Stimulated activated CD8-positive, alpha-beta memory T cell treated with anti-CD3 and anti-CD28 coated beads, Interleukin-2, amount 100 ng/mL, for 1 hour (primary cell): ENCODE measurements around the gene GSX1.
"Not testable (repeated sequence)": the region's sequence is repeated elsewhere in the genome, so short reads cannot be mapped to it uniquely, and the experiment has no call there.

Experiments
- DNase-seq, 2 donors: peaks; one replicate each; pipeline ENCODE4 v3.0.0-alpha.2; 2020; ENCODE audit warnings: low read depth in 2 of 2

The GSX1 gene

GRCh38 chr13:27792393-27793218 lies at the start of gene GSX1:
Gene GSX1, plus strand, starts transcription at chr13:27792483. Its CDS starts 208 bp downstream, at chr13:27792691.
- DNase-seq = peak; percentile 4 to 16

GRCh38 chr13:27744801-27745200 lies 47.5 kb upstream of the GSX1 start:
- DNase-seq = no peak

DNA sequence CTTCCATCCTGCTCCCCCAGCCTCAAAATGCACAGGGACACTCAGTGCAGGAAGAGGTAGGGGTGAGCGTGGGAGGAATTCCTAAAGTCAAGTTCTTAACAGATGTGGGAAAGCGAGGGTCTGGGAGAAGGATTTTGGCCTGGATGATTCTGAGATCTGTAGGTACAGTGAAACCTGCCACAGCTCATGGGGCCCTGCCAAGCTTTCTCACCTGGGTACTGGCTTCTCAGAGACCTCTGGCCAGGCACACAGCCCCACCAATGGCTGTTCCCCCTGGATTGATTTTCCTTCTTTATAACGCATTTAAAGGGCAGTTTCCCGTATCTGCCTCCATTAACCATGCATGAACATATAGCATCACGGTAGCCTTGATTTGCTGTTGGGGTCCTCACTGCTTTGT lies 47.0 kb upstream of the GSX1 start:
- no peak for DNase-seq

- DNase-seq = not testable (repeated sequence)
Observed at GRCh38 chr13:27748143-27748542, 44.1 kb upstream of the GSX1 start.

GRCh38 chr13:27751953-27752532 lies 40.2 kb upstream of the GSX1 start:
- DNase-seq = no peak

- no peak for DNase-seq
Observed at GRCh38 chr13:27765650-27766049, 26.6 kb upstream of the GSX1 start.

GRCh38 chr13:27770809-27771208 lies 21.5 kb upstream of the GSX1 start:
- DNase-seq = no peak

DNA sequence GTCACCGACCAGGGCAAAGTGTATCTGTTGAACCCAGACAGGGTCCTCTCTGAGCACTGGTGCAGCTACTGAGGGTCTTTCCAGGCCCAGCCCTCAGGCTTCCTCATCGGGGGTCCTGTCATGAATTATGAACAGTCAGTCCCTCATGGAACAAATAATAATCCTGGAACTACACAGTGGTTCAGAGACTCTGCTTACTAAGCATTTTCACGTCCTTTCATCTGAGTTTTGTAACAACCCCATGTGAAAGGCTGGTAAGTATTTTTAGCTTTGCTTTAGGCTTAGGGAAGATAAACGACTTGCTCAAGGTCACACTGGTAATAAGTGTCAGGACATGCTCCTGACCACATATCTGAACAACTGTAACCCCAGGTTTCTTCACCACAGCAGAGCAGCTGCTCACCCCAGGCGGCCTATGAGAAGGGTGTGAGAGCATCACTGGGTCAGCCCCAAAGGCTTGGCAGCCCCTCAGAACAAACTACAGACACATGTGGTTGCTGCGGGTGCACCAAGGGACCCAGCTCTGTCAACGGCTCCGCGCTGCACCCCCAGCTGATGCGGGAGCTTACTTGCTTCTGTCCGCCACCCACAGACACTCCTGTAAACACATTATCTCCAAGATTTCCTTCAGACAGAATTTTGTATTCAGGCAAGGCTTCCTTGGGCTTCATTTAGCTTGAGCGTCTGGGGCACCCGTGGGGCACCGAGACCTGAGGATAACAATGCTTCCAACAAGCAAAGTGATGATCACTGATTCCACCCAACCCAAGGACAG lies 19.4 kb upstream of the GSX1 start:
- DNase-seq = no peak

GRCh38 chr13:27774169-27774568 lies 18.1 kb upstream of the GSX1 start:
- DNase-seq = no peak

GRCh38 chr13:27774651-27775050 lies 17.6 kb upstream of the GSX1 start:
- DNase-seq = no peak

DNA sequence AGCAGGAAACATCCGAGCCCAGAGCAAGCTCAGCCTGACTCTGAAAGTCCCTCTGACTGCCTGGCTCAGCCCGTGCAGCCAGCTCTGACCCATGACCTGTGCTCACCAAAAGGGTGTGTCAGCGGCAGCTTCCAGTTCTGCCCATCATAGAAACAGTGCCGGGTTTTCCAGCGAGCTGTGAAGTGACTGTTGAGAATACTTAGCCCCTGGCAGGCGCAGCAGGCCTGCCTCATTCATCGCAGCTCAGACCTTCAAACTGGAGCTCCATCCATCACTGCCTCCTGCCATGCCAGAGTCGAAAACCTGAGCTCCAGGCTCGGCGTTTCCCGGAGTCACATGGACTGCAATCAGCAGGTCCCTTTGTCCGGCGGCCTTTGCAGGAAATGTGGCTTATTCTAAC lies 16.3 kb upstream of the GSX1 start:
- no peak for DNase-seq

DNA sequence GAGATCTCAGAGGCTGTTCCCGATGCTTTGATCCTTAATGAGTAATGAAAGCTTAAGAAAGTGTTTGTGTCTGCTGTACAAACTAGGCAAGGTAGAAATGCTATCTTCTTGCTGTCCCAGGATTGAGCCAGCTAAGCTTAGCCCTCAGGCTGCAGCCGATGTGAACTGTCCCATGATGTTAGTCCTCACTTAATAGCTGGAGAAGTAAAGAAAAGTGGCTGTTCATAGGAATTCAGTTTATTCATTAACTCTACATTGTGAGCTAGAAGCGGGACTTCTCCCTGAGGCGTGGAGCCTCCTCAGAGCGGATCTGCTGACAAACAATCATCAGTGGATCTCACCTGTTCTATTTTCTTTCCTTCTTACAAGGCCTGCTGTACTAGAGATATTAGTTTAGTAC lies 10.1 kb upstream of the GSX1 start:
- DNase-seq = no peak

- DNase-seq = no peak
Observed at GRCh38 chr13:27783111-27783510, 9.2 kb upstream of the GSX1 start.

DNA sequence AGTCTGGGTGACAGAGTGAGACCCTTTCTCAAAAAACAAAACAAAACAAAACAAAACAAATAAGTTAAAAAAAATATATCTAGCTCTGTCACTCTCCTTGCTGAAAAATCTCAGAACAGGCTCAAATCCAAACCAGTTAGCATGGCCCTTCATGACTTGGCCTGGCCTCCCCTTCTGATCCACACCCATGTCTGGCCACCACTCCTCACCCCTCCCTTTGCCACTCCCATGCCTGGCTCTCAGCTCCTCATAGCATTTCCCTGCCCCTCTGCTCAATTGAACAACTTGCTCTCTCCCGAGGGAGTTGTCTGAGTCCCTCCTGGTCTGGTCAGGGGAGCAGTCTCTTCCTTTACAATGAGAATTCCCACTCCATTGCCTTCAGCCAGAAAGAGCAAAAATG lies 4.0 kb upstream of the GSX1 start:
- no peak for DNase-seq

DNA sequence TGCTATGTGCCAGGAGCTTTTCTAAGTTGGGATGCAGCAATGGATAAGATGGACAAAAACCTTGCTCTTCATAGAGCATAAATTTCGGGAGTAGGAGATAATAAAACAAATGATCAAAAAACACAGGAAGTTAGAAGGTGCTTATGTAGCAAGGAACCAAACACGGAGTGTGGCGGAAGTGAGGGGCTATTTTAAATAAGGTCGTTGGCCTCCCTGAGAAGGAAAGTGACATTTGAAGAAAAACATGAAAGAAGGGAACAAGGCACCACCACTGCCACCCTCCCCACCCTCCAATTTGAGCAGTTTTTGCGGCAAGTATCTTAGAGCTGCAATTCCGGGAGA lies 3.2 kb upstream of the GSX1 start:
- no peak for DNase-seq

DNA sequence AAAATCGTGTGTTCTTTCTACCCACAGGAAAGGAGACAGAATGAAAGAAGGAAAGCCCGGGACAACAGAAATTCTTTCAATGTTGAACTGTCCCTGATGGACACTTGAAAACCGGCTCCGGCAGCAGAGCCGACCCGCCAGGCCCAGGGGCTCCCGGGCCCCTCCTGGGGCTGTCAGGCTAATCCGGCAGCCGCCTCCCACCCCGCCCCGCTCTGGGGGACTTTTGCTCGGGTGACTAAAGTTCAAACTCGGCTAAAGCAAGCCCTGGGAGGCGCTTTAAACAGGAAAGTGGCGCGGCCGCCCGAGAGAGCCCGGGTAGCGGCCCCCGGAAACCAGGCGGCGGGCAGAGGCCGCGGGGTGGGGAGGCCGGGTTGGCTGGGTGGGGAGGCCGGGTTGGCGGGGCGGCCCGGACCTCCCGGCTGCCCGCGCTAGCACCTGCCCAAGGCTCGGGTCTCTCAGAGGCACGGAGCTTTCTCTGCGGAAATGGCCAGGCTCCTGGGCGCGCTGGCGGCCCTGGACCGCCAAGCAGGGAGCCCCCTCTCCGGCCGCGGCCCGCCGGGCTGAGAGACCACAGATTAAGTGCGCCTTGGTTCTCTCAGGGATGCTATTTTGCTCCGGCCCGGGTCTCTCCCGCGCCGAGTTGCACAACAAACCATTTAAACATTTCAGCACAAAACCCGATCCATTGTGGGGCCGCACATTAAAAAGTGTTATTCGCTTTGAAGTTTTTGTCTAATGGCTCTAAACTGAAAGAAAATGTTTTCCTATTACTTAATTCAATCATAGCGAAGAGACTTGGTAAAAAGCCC lies 2.6 kb upstream of the GSX1 start:
- DNase-seq = no peak

DNA sequence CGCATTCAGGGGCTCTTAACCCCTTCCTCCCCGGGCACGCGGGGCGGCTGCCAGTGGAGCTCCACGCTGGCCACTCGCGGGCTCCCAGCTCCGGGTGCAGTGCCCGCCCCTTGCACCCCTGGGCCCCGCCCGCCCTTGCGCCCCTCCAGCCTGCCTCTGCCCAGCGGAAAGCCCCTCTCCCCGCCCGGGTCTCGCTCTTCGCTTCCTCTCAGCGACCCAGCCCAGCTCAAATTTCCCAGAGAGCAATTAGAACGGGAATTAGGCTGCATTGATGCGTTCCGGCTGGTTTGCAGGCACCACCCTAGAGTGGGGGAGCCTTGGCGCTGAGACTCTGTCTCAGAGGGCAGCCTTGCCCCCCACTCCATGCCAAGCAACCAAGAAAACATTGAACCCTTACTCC lies 1.8 kb upstream of the GSX1 start:
- DNase-seq = no peak

DNA sequence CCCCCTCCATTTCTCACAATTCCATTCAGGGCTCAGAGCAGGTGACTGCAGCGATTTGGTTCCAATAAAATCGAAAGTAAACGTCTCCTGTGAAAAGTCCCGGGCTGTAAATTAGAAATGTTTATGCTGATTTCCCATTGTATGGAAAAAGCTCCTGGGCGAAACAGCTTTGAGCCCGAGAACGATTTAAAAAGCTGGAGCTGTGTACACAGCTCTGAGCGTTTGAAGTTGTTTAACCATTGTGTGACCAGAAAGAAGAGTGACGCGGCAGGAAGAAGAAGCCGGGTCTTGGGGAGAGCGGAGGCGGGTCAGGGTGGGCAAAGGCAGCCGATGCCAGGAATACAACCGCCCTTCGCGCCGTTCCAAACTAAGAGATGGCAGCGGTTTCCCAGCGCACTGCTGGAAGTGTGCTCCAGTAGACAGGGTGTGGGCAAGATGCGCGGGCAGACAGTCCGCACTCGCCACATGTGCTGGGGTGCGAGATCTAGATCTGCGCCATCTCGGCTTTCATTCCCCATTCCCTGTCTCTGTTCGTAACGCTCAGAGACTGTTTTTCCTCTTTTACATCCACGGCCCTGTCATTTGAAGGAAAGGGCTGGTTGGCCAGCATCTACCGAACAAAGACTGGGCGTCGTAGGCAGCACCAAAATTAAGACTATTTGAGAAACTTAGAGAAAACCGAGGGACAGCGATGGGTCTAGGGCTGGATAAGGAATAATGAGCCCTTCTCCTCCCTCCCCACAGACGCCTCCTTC lies 960 bp upstream of the GSX1 start:
- DNase-seq = no peak

- no peak for DNase-seq
Observed at GRCh38 chr13:27791901-27792392, 336 bp upstream of the GSX1 start.

GRCh38 chr13:27793507-27794367 lies 1.5 kb downstream of the GSX1 start:
- DNase-seq = no peak
